T-cell (primary cell): ENCODE data around the gene RNF213. TPM values are rescaled to one million over a fixed set of nuclear protein-coding genes. Genes with fewer than 3 reads are reported as not detected.

Source experiments
- ATAC-seq, 4 experiments: fragments of 200-7000 bp in 3 of 4; fragments of 150-1000 bp in 1 of 4; cut with Tn5 transposase; replicated peaks in 1 of 4; 1 replicate in 3 of 4; 2 replicates in 1 of 4; pipeline ENCODE4 v1.10.0; 2021; ENCODE audit warnings: moderate library complexity in 3 of 4, mild to moderate bottlenecking in 2 of 4, moderate number of reproducible peaks in 1 of 4
- CTCF ChIA-PET, 2 donors: fragments of 300-600 bp; sonication (Branson Sonifier 250); formaldehyde crosslinking; loops; one replicate each; lab custom pipeline; 2022; ENCODE audit warnings: antibody characterized with exemption in 2 of 2; lab: Charles Lee
- POLR2A ChIA-PET, 2 donors: fragments of 300-600 bp; sonication (Branson Sonifier 250); formaldehyde crosslinking; loops; one replicate each; lab custom pipeline; 2022; ENCODE audit warnings: antibody characterized with exemption in 2 of 2; lab: Charles Lee
- DNase-seq, 35 experiments: peaks; one replicate each; pipeline versions ENCODE4 v3.0.0 to v3.0.0-alpha.2; 2013 to 2023
- H3K27ac ChIP-seq: one replicate; pipeline ENCODE4 v1.5.1; 2013; ENCODE audit warnings: low read length
- H3K27me3 ChIP-seq, 2 experiments: replicated peaks in 1 of 2; 1 replicate in 1 of 2; 2 replicates in 1 of 2; pipeline versions ENCODE4 v1.6.1 to v1.7.0; 2013; ENCODE audit warnings: low read length in 1 of 2, mixed read lengths in 1 of 2; ENCODE audit not compliant: control insufficient read depth in 2 of 2, insufficient read depth in 2 of 2; ENCODE audit errors: extremely low read depth in 1 of 2
- H3K36me3 ChIP-seq, 2 donors: 1 replicate in 1 of 2; 2 replicates in 1 of 2; pipeline versions ENCODE4 v1.6.1 to v1.7.0; 2013; ENCODE audit warnings: low read length in 1 of 2; ENCODE audit not compliant: control insufficient read depth in 2 of 2, insufficient read depth in 1 of 2; ENCODE audit errors: extremely low read depth in 1 of 2
- H3K4me1 ChIP-seq, 2 experiments: 1 replicate in 1 of 2; 2 replicates in 1 of 2; pipeline versions ENCODE4 v1.6.1 to v1.7.0; 2013; ENCODE audit warnings: low read length in 2 of 2, mixed read lengths in 1 of 2; ENCODE audit not compliant: insufficient read depth in 2 of 2, control insufficient read depth in 1 of 2; ENCODE audit errors: extremely low read depth in 1 of 2
- H3K4me3 ChIP-seq, 2 donors: 1 replicate in 1 of 2; 2 replicates in 1 of 2; pipeline versions ENCODE4 v1.5.1 to v1.7.0; 2013; ENCODE audit warnings: mild to moderate bottlenecking in 2 of 2, low read length in 1 of 2, moderate library complexity in 1 of 2; ENCODE audit not compliant: control insufficient read depth in 1 of 2; ENCODE audit errors: extremely low read depth in 1 of 2
- H3K9me3 ChIP-seq: 2 replicates; pipeline ENCODE4 v1.7.0; 2013
- H3K27ac Mint-ChIP-seq, 2 donors: one replicate each; pipeline ENCODE4 v1.8.0; 2020 to 2021; ENCODE audit warnings: mild to moderate bottlenecking in 2 of 2, mixed read lengths in 2 of 2
- H3K27me3 Mint-ChIP-seq, 2 donors: one replicate each; pipeline ENCODE4 v1.8.0; 2021 to 2022; ENCODE audit warnings: mixed read lengths in 2 of 2
- H3K36me3 Mint-ChIP-seq: one replicate; pipeline ENCODE4 v1.8.0; 2021; ENCODE audit warnings: mixed read lengths
- H3K4me1 Mint-ChIP-seq, 3 donors: one replicate each; pipeline ENCODE4 v1.8.0; 2020 to 2022; ENCODE audit warnings: mixed read lengths in 3 of 3, mild to moderate bottlenecking in 1 of 3
- H3K4me3 Mint-ChIP-seq, 3 donors: one replicate each; pipeline ENCODE4 v1.8.0; 2020 to 2022; ENCODE audit warnings: mild to moderate bottlenecking in 3 of 3, mixed read lengths in 3 of 3, moderate library complexity in 3 of 3
- H3K9me3 Mint-ChIP-seq, 3 donors: one replicate each; pipeline ENCODE4 v1.8.0; 2020 to 2022; ENCODE audit warnings: mixed read lengths in 3 of 3
- WGBS: methylation state at CpG from one replicate; pipeline ENCODE4 v1.1.5; 2013; ENCODE audit warnings: missing lambda C conversion rate; ENCODE audit not compliant: insufficient coverage; 5-methylcytosine and 5-hydroxymethylcytosine counted together
- total RNA-seq, 35 experiments: library from RNA in 6 of 35; stranded (reverse) in 6 of 35; fragments of 120-200 nt in 1 of 35; gene quantifications; one replicate each; pipeline versions ENCODE4 v1.2.1 to v1.2.4 and lab custom pipeline; 2013 to 2026

Gene RNF213
- total RNA-seq, 5 donors from 2014 or later (not counting 1 experiment from before 2014, with no cell fraction given), result 433 to 628 (median 590) TPM

- Histone ChIP-seq H3K36me3 (peaks cover 27 to 67% of the 10 kb centered on the region in 2 donors), H3K27ac (no peak overlapping the region), H3K27me3 (no peaks in the 10 kb centered on the region), H3K4me1 (peaks cover 0 to 4% of the 10 kb centered on the region in 2 experiments), H3K9me3 (no peaks in the 10 kb centered on the region), H3K4me3 (no peak overlapping the region)
- no peaks in the 10 kb centered on the region for H3K27me3 Mint-ChIP-seq
- no peaks in the 10 kb centered on the region for H3K9me3 Mint-ChIP-seq
- DNase-seq, result no peak
- no peak for ATAC-seq
- ChIA-PET CTCF (no interaction called here), POLR2A (interaction anchor here in 1 of 2 donors (0.6 to 0.7 kb wide), 2 partner anchors 70 to 174 kb away, joined by 3 read pairs; no protein-coding TSS in a partner anchor)
- no peak overlapping the region for H3K4me3 Mint-ChIP-seq
- H3K27ac Mint-ChIP-seq, result no peak overlapping the region
- WGBS, result 82% methylated on average over 3 of the region's 4 CpGs
- peaks cover 3 to 15% (median 11%) of the 10 kb centered on the region in 3 donors for H3K4me1 Mint-ChIP-seq
- peaks cover 43% of the 10 kb centered on the region for H3K36me3 Mint-ChIP-seq
These were observed 133.3 kb downstream of the RNF213 start for GRCh38 chr17:80393961-80394360.

- H3K9me3 Mint-ChIP-seq, result no peaks in the 10 kb centered on the region
- ATAC-seq, result no peak
- peaks cover 0 to 4% of the 10 kb centered on the region in 2 experiments for H3K4me1 ChIP-seq
- H3K9me3 ChIP-seq, result no peaks in the 10 kb centered on the region
- H3K36me3 ChIP-seq, result peaks cover 20 to 59% of the 10 kb centered on the region in 2 donors
- CTCF ChIA-PET, result no interaction called here
- H3K27me3 ChIP-seq, result no peaks in the 10 kb centered on the region
- no peak overlapping the region for H3K4me3 ChIP-seq
- H3K4me1 Mint-ChIP-seq, result peaks cover 3 to 15% (median 11%) of the 10 kb centered on the region in 3 donors
- no peak overlapping the region for H3K4me3 Mint-ChIP-seq
- no peak overlapping the region for H3K27ac ChIP-seq
- POLR2A ChIA-PET, result no interaction called here
- H3K27ac Mint-ChIP-seq, result no peak overlapping the region
- H3K27me3 Mint-ChIP-seq, result no peaks in the 10 kb centered on the region
- DNase-seq, result no peak
- WGBS, result 96% methylated on average over 9 of the region's 11 CpGs
- H3K36me3 Mint-ChIP-seq, result peaks cover 36% of the 10 kb centered on the region
These were observed 134.1 kb downstream of the RNF213 start for GRCh38 chr17:80394629-80395216.

- Histone ChIP-seq H3K27me3 (no peaks in the 10 kb centered on the region), H3K9me3 (no peaks in the 10 kb centered on the region), H3K36me3 (peaks cover 19 to 50% of the 10 kb centered on the region in 2 donors), H3K27ac (no peak overlapping the region), H3K4me3 (no peak overlapping the region), H3K4me1 (peaks cover 0 to 4% of the 10 kb centered on the region in 2 experiments)
- peak in 1 of 4 experiments; percentile 38 for ATAC-seq
- H3K27ac Mint-ChIP-seq, result peak overlapping the region; percentile 48 to 52
- no peaks in the 10 kb centered on the region for H3K27me3 Mint-ChIP-seq
- H3K9me3 Mint-ChIP-seq, result no peaks in the 10 kb centered on the region
- no peak for DNase-seq
- CTCF ChIA-PET, result no interaction called here
- POLR2A ChIA-PET, result no interaction called here
- peaks cover 3 to 15% (median 11%) of the 10 kb centered on the region in 3 donors for H3K4me1 Mint-ChIP-seq
- WGBS, result 87% methylated on average over 12 of the region's 15 CpGs
- H3K36me3 Mint-ChIP-seq, result peaks cover 29% of the 10 kb centered on the region
- no peak overlapping the region for H3K4me3 Mint-ChIP-seq
These were observed 134.9 kb downstream of the RNF213 start for GRCh38 chr17:80395402-80396151.

- H3K27ac Mint-ChIP-seq, result peak overlapping the region; percentile 10 to 48
- DNase-seq (no peak), ATAC-seq (no peak)
- H3K27ac ChIP-seq, result no peak overlapping the region
- no peak overlapping the region for H3K4me3 Mint-ChIP-seq
- H3K27me3 ChIP-seq, result no peaks in the 10 kb centered on the region
- H3K9me3 Mint-ChIP-seq, result no peaks in the 10 kb centered on the region
- 89% methylated on average over 3 of the region's 9 CpGs for WGBS
- peaks cover 0 to 4% of the 10 kb centered on the region in 2 experiments for H3K4me1 ChIP-seq
- peaks cover 16 to 42% of the 10 kb centered on the region in 2 donors for H3K36me3 ChIP-seq
- H3K4me3 ChIP-seq, result no peak overlapping the region
- peaks cover 3 to 15% (median 11%) of the 10 kb centered on the region in 3 donors for H3K4me1 Mint-ChIP-seq
- peaks cover 25% of the 10 kb centered on the region for H3K36me3 Mint-ChIP-seq
- ChIA-PET POLR2A (no interaction called here), CTCF (no interaction called here)
- H3K27me3 Mint-ChIP-seq, result no peaks in the 10 kb centered on the region
- no peaks in the 10 kb centered on the region for H3K9me3 ChIP-seq
These were observed 135.7 kb downstream of the RNF213 start for GRCh38 chr17:80396157-80397033.

GRCh38 chr17:80397034-80397387 is 136.4 kb downstream of the RNF213 start:
- Histone ChIP-seq H3K36me3 (peaks cover 14 to 36% of the 10 kb centered on the region in 2 donors), H3K9me3 (no peaks in the 10 kb centered on the region), H3K4me3 (no peak overlapping the region), H3K4me1 (peaks cover 0 to 4% of the 10 kb centered on the region in 2 experiments), H3K27ac (no peak overlapping the region), H3K27me3 (no peaks in the 10 kb centered on the region)
- WGBS, result 78% methylated on average over 3 of the region's 6 CpGs
- Mint-ChIP-seq H3K4me3 (no peak overlapping the region), H3K36me3 (peaks cover 21% of the 10 kb centered on the region), H3K27me3 (no peaks in the 10 kb centered on the region), H3K4me1 (peaks cover 3 to 15% (median 11%) of the 10 kb centered on the region in 3 donors), H3K27ac (peak overlapping the region; percentile 3 to 10), H3K9me3 (no peaks in the 10 kb centered on the region)
- CTCF ChIA-PET, result no interaction called here
- POLR2A ChIA-PET, result no interaction called here
- ATAC-seq (peak in 1 of 4 experiments; percentile 19), DNase-seq (no peak)

- Histone ChIP-seq H3K27me3 (no peaks in the 10 kb centered on the region), H3K36me3 (peaks cover 9 to 31% of the 10 kb centered on the region in 2 donors), H3K4me3 (no peak overlapping the region), H3K9me3 (no peaks in the 10 kb centered on the region), H3K27ac (no peak overlapping the region), H3K4me1 (peaks cover 0 to 4% of the 10 kb centered on the region in 2 experiments)
- WGBS, result 93% methylated on average over 10 of the region's 10 CpGs
- Mint-ChIP-seq H3K4me1 (peaks cover 3 to 15% (median 11%) of the 10 kb centered on the region in 3 donors), H3K4me3 (no peak overlapping the region), H3K27me3 (no peaks in the 10 kb centered on the region), H3K36me3 (peaks cover 19% of the 10 kb centered on the region), H3K9me3 (no peaks in the 10 kb centered on the region), H3K27ac (no peak overlapping the region)
- CTCF ChIA-PET, result no interaction called here
- DNase-seq (no peak), ATAC-seq (no peak)
- POLR2A ChIA-PET, result no interaction called here
These were observed 137.0 kb downstream of the RNF213 start for GRCh38 chr17:80397686-80398085.
